GM21717 (cell line): ENCODE data around the gene PCDHGB6.
"Not testable (repeated sequence)": the region's sequence is repeated elsewhere in the genome, so short reads cannot be mapped to it uniquely, and the experiment has no call there.

Experiments
- ATAC-seq: cut with Tn5 transposase; IDR thresholded peaks from one replicate; pipeline ENCODE4 v1.9.1; 2021; ENCODE audit warnings: mild to moderate bottlenecking, moderate library complexity; ENCODE audit not compliant: unreplicated experiment

Gene PCDHGB6

DNA sequence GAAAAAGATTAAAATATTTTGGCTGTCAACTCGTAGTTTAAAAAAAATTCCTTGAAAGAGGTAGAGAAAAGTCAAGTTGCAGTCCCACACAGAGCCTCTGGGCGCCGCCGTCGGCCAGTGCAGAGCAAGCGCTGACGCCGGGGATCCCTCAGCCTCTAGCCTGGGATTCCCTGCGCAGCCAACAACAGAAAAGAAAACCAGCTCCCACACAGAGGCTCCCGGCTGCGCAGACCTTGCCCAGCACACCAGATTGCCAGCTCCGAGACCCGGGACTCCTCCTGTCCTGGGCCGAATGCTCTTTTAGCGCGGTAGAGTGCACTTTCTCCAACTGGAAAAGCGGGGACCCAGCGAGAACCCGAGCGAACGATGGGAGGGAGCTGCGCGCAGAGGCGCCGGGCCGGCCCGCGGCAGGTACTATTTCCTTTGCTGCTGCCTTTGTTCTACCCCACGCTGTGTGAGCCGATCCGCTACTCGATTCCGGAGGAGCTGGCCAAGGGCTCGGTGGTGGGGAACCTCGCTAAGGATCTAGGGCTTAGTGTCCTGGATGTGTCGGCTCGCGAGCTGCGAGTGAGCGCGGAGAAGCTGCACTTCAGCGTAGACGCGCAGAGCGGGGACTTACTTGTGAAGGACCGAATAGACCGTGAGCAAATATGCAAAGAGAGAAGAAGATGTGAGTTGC lies 9.8 kb downstream of the PCDHGB6 start, which contains the start of gene PCDHGB7:
Gene PCDHGB7, plus strand, starts transcription at position 184 of the 679 bp plus-strand sequence. Its CDS starts 183 bp downstream, at position 367.
- peak; percentile 70 for ATAC-seq

DNA sequence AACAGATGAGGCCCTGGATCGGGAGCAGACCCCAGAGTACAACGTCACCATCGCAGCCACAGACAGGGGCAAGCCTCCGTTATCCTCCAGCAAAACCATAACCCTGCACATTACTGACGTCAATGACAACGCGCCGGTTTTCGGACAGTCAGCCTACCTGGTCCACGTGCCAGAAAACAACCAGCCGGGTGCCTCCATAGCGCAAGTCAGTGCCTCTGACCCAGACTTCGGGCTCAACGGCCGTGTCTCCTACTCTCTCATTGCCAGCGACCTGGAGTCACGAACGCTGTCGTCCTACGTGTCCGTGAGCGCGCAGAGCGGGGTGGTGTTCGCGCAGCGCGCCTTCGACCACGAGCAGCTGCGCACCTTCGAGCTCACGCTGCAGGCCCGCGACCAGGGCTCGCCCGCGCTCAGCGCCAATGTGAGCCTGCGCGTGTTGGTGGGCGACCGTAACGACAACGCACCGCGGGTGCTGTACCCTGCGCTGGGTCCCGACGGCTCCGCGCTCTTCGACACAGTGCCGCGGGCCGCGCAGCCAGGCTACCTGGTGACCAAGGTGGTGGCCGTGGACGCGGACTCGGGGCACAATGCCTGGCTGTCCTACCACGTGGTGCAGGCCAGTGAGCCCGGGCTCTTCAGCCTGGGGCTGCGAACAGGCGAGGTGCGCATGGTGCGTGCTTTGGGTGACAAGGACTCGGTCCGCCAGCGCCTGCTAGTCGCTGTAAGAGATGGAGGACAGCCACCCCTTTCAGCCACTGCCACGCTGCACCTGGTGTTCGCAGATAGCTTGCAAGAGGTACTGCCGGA lies 11.5 kb downstream of the PCDHGB6 start:
- ATAC-seq, result no peak

DNA sequence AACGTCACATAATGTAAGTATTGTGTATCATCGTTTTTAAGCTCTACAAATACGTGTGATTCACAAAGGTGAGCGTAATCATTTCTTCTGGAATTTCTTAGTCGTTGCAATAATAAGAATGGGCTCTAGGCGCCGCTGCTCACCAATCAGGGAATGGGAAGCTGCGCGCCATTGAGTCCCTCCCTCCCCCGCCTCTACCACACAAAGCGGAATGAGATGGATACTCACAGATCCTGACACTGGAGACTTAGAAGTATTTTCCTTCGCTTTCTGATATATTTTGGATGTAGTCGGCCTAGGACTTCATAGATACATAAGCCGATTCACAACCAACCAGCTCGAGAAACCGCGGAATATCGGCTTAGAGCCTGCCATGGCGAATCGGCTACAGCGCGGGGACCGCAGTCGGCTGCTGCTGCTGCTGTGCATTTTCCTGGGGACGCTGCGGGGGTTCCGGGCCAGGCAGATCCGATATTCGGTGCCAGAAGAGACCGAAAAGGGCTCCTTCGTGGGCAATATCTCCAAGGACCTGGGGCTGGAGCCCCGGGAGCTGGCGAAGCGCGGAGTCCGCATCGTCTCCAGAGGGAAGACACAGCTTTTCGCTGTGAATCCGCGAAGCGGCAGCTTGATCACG lies 13.2 kb downstream of the PCDHGB6 start, which contains the start of gene PCDHGA11:
Gene PCDHGA11, plus strand, starts transcription at position 197 of the 634 bp plus-strand sequence. Its CDS starts 177 bp downstream, at position 374.
- peak; percentile 76 for ATAC-seq

- no peak for ATAC-seq
Observed at GRCh38 chr5:141421489-141421855, 13.7 kb downstream of the PCDHGB6 start.

DNA sequence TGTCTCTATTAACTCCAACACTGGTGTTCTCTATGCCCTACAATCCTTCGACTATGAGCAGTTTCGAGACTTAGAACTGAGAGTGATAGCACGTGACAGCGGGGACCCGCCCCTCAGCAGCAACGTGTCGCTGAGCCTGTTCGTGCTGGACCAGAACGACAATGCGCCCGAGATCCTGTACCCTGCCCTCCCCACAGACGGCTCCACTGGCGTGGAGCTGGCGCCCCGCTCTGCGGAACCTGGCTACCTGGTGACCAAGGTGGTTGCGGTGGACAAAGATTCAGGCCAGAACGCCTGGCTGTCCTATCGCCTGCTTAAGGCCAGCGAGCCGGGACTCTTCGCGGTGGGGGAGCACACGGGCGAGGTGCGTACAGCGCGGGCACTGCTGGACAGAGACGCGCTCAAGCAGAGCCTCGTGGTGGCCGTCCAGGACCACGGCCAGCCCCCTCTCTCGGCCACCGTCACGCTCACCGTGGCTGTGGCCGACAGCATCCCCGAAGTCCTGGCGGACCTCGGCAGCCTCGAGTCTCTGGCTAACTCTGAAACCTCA lies 15.0 kb downstream of the PCDHGB6 start:
- ATAC-seq, result no peak

GRCh38 chr5:141427783-141428426 lies 20.1 kb downstream of the PCDHGB6 start:
- ATAC-seq, result no peak

DNA sequence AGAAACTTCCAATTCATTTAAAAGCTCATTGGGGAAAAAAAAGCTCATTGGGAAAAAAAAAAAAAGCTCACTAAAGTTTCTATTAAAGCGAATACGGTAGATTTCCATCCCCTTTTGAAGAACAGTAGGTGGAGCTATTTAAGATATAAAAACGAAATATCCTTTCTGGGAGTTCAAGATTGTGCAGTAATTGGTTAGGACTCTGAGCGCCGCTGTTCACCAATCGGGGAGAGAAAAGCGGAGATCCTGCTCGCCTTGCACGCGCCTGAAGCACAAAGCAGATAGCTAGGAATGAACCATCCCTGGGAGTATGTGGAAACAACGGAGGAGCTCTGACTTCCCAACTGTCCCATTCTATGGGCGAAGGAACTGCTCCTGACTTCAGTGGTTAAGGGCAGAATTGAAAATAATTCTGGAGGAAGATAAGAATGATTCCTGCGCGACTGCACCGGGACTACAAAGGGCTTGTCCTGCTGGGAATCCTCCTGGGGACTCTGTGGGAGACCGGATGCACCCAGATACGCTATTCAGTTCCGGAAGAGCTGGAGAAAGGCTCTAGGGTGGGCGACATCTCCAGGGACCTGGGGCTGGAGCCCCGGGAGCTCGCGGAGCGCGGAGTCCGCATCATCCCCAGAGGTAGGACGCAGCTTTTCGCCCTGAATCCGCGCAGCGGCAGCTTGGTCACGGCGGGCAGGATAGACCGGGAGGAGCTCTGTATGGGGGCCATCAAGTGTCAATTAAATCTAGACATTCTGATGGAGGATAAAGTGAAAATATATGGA lies 22.7 kb downstream of the PCDHGB6 start, which contains the start of gene PCDHGA12:
Gene PCDHGA12, plus strand, starts transcription at position 176 of the 782 bp plus-strand sequence. Its CDS starts 253 bp downstream, at position 429.
- ATAC-seq, result peak; percentile 93

DNA sequence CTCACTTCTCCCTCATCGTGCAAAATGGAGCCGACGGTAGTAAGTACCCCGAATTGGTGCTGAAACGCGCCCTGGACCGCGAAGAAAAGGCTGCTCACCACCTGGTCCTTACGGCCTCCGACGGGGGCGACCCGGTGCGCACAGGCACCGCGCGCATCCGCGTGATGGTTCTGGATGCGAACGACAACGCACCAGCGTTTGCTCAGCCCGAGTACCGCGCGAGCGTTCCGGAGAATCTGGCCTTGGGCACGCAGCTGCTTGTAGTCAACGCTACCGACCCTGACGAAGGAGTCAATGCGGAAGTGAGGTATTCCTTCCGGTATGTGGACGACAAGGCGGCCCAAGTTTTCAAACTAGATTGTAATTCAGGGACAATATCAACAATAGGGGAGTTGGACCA lies 23.5 kb downstream of the PCDHGB6 start:
- ATAC-seq, result peak; percentile 34

DNA sequence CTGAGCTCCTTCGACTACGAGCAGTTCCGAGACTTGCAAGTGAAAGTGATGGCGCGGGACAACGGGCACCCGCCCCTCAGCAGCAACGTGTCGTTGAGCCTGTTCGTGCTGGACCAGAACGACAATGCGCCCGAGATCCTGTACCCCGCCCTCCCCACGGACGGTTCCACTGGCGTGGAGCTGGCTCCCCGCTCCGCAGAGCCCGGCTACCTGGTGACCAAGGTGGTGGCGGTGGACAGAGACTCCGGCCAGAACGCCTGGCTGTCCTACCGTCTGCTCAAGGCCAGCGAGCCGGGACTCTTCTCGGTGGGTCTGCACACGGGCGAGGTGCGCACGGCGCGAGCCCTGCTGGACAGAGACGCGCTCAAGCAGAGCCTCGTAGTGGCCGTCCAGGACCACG lies 24.5 kb downstream of the PCDHGB6 start:
- ATAC-seq, result not testable (repeated sequence)

GRCh38 chr5:141432726-141433125 lies 24.9 kb downstream of the PCDHGB6 start:
- not testable (repeated sequence) for ATAC-seq

- ATAC-seq, result no peak
Observed at GRCh38 chr5:141434006-141434405, 26.2 kb downstream of the PCDHGB6 start.

GRCh38 chr5:141437221-141437620 lies 29.4 kb downstream of the PCDHGB6 start:
- ATAC-seq, result no peak

DNA sequence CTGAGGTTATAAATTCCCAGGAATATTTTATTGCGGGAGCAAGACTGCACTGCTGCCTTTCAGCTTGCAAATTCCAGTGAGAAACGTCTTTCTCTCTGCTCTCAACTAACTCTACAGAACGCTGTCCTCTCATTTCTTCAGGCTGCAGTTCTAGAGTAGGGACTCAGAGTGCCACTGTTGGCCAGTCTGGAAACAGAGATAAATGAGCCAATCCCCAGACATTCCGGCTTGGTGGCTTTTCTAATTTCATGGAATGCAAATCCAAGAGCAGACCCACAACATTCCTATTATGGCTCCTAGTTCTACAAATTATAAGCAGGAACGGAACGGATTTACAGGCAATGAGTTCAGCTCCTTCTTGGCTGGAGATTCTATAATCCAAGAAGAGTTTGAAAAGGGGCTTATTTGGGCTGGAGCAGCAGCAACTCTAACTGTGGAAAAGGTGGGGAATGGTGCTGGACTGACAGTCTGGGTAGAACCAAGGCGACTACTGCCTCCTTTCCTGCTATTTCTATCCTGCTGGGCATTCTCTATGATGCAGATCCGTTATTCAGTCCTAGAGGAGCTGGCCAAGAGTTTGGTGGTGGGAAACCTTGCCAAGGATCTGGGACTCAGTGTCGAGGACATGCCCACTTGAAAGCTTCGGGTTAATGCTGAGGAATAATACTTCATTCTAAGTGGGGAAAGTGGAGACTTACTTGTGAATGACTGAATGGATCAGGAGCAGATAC lies 31.8 kb downstream of the PCDHGB6 start:
- ATAC-seq, result no peak

DNA sequence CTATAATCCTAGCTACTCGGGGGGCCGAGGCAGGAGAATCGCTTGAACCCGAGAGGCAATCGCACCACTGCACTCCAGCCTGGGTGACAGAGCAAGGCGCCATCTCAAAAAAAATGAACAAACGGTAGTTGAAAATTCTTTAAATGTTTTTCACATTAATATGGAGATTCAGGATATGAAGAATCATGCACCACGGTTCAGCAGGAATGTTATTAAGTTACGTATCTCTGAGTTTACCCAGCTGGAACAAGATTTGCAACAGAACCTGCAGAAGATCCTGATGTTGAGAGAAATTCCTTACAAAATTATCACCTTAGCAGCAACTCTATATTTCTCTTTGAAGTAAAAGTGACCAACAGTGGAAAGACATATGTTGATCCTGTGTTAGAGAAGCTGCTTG lies 32.5 kb downstream of the PCDHGB6 start:
- no peak for ATAC-seq

DNA sequence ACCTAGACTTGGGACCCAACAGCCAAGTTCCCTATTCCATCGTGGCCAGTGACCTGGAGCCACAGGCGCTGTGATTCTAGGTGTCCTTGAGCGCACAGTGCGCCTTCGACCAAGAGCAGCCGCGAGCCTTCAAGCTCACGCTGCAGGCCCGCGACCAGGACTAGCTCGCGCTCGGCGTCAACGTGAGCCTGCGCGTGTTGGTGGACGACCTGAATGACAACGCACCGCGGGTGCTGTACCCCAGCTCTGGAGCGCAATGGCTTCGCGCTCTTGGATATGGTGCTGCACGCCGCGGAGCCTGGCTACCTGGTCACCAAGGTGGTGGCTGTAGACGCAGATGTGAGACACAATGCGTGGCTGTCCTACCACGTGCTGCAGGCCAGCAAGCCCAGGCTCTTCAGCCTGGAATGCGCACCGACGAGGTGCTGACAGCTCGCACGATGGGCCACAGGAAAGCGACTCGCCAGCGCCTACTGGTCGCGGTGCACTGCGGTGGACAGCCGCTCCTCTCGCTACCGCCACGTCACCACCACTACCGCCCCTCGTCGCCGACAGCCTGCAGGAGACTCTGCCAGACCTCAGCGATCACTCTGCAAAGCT lies 33.9 kb downstream of the PCDHGB6 start:
- ATAC-seq, result no peak
